HS-27A (cell line): ENCODE data around the gene DGCR2.
"Not testable (repeated sequence)": the region's sequence is repeated elsewhere in the genome, so short reads cannot be mapped to it uniquely, and the experiment has no call there.

Source experiments
- DNase-seq: peaks from one replicate; pipeline ENCODE4 v3.0.0-alpha.2; 2012; ENCODE audit warnings: low read depth, missing footprints

Gene DGCR2

GRCh38 chr22:19030226-19030888 lies 91.9 kb downstream of the DGCR2 start:
- not testable (repeated sequence) for DNase-seq

DNA sequence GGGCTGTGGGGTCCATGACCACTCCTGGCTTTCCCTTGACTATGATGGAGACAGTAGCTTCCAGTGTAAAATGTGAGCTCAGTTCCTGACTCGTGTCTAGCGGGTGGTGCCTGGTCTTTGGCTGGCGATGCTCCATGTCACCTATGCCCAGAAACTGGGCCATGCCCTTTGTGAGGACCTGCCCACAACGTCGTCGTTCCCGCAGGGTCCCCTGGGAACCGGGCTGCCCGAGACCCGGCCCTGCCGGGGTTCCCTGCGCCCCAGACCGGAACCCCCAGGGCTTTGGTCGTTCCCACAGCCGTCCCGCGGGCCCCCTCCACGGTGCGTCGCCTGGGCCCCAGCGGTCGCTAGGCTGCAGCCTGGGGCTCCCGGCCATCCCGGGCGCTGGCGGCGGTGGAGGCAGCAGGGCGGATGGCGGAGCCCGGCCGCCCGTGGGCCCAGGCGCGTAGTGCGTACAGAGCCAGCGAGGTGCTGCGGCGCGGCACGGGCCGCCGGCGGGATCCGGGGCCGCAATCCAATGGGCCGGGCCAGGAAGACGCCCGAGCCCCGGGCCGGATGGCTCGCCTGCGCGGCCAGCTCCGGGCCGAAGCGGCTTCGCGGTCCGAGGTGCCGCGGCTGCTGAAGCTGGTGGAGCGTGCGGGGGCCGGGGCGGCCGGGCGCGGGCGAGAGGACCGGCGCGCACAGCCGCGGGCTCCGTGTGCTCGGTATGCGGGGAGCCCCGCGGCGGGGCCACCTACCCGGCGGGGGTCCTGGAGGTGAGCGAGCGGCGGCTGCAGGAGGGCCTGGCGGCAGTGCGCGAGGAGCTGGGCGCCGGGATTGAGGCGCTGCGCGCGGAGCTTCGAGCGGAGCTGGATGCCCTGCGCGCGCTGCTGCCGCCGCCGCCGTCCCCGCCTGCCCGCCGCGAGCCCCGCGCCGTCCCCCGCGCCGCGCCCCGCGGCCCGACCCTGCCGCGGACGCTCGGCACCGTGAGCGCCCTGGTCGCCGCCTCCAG lies 92.8 kb downstream of the DGCR2 start:
- not testable (repeated sequence) for DNase-seq

DNA sequence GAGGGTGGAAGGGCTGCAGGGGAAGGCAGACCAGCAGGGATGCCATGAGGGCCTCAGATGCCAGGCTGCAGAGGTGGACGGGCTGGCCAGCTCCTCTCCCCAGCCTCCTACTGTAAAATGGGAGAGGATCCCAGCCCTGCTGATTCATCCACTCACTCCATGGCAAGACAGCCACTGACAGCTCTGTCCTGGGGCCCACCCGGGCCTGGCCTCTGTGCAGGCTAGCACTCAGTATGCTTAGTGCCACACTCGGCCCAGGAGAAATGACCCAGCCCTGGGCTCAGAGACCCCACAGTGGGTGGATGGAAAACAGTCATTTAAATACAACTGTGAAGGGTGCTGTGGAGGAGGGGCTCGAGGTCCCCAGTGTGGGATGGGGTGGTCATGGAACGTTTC lies 94.2 kb downstream of the DGCR2 start:
- DNase-seq: not testable (repeated sequence)

DNA sequence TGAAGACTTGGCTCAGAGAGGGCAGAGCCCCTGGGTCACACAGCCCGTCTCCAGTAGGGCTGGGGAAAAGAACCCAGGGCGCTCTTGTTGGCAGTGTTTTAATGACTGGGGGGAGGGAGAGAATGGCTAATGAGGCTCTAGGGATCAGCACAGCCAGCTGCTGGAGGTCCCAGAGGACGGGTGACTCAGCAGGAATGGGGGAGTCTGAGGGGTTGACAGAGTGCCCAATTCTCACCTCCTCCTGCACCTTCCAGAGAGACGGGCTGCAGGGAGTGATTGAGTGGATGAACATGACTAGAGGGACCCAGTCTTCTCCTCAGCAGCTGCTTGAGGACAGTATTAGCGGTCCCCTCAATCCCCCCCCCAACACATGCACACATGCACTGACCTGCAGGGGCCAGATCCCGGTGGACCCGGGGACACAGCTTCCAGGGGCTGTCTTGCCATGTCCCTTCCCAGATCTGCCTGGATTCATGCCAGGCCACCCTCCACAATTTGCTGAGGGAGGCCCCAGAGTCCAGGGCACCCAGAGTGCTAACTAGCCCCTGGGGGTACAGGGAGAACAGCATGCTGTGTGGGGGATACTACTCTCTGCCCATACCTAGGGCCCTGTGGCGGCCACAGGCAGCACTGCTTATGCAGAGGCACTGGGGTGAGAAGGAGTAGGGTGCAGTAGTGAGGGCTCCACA lies 94.7 kb downstream of the DGCR2 start:
- not testable (repeated sequence) for DNase-seq

- not testable (repeated sequence) for DNase-seq
Observed at GRCh38 chr22:19026080-19026479, 96.1 kb downstream of the DGCR2 start.

- not testable (repeated sequence) for DNase-seq
Observed at GRCh38 chr22:19024956-19025489, 97.2 kb downstream of the DGCR2 start.

DNA sequence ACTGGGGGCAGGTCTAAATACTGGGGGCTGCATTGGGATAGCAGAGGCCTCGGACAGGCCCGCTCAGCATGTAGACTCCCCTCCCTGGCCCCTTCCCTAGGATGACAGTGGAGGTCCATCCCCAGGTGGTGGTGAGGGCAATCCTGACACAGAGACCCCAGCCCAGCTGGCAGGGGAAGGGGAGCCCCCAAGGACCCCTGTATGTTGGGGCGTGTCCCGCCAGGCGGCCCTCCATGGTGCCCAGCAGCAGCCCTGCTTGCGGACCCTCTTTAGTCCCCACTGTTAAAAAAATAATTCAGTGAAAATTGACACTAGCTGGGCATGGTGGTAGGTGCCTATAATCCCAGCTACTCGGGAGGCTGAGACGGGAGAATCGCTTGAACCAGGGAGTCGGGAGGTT lies 98.3 kb downstream of the DGCR2 start:
- DNase-seq: not testable (repeated sequence)

GRCh38 chr22:19022755-19023154 lies 99.5 kb downstream of the DGCR2 start:
- DNase-seq: no peak

GRCh38 chr22:19019679-19020032 lies 102.6 kb downstream of the DGCR2 start:
- DNase-seq: no peak

GRCh38 chr22:19019029-19019678 lies 103.1 kb downstream of the DGCR2 start:
- no peak for DNase-seq

DNA sequence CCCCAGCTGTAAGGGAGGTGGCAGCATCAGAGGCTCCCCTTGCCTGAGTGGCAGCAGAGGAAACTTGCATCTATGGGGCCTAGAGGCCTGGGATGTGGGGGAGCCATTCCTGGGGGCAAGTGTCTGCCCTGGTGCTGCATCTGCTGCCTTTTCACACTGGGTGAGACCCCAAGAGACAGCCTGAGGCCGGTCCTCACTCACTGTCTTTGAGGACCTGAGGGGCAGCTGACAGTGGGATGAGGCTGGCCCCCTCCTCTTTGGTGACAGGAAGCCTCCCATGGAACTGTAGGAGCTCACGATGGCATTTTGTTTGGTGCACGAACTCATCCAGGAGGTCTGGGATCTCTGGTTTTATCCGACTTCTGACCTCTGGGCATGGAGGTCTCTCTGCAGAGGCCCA lies 104.0 kb downstream of the DGCR2 start:
- no peak for DNase-seq

- DNase-seq: no peak
Observed at GRCh38 chr22:19016081-19016766, 106.0 kb downstream of the DGCR2 start.

- no peak for DNase-seq
Observed at GRCh38 chr22:19014886-19015285, 107.3 kb downstream of the DGCR2 start.

GRCh38 chr22:19013881-19014598 lies 108.2 kb downstream of the DGCR2 start:
- not testable (repeated sequence) for DNase-seq

DNA sequence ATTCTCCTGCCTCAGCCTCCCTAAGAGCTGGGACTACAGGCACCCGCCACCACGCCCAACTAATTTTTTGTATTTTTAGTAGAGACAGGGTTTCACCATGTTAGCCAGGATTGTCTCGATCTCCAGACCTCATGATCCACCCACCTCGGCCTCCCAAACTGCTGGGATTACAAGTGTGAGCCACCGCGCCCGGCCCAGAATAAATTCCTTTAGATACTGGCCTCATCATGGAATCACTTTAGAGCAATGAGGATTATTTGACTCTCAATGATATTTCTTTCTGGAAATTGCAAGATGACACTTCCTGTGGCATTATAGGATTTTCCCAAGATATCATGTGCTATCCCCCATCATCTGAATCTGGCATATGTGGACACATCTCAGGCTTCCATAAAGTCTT lies 108.8 kb downstream of the DGCR2 start:
- not testable (repeated sequence) for DNase-seq

DNA sequence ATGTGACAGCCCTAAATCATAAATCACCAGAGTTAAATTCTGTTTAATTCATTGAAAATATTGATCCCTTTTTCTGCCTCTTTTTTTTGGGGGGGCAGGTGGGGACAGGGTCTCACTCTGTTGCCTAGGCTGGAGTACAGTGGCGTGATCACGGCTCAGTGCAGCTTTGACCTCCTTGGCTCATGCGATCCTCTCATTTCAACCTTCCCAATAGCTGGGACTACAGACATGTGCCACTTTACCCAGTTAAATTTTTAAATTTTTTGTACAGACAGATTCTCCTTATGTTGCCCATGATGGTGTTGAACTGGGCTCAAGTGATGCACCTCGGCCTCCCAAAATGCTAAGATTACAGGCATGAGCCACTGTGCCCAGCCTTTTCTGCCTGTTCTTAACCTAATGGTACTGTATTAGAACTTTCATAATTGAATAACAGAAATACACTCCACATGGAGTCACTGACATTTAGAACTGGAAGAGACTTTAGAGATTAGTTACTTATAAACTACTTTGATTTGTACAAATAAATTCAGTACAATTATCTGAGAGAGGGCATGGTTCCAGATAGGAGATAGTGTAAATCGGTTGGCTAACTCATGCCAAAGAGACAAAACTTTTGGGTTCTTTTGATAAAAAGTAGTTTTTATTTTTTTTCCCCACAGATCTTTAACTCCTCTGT lies 109.8 kb downstream of the DGCR2 start:
- DNase-seq: no peak

- not testable (repeated sequence) for DNase-seq
Observed at GRCh38 chr22:19011611-19012010, 110.6 kb downstream of the DGCR2 start.

- DNase-seq: no peak
Observed at GRCh38 chr22:19011075-19011474, 111.1 kb downstream of the DGCR2 start.

- DNase-seq: no peak
Observed at GRCh38 chr22:19005905-19006304, 116.3 kb downstream of the DGCR2 start.

GRCh38 chr22:19004471-19004870 lies 117.7 kb downstream of the DGCR2 start:
- no peak for DNase-seq
